RCC 7860 (cell line): ENCODE data around the gene LSS.
"Not testable (repeated sequence)": the region's sequence is repeated elsewhere in the genome, so short reads cannot be mapped to it uniquely, and the experiment has no call there.

Experiments
- DNase-seq: peaks from one replicate; pipeline ENCODE4 v3.0.0-alpha.2; 2015; ENCODE audit warnings: low spot score
- FAIRE-seq: peaks from 2 replicates; lab custom pipeline; 2012; peaks lifted over from hg19 to GRCh38; lab: Jason Lieb, UNC

LSS gene

DNA sequence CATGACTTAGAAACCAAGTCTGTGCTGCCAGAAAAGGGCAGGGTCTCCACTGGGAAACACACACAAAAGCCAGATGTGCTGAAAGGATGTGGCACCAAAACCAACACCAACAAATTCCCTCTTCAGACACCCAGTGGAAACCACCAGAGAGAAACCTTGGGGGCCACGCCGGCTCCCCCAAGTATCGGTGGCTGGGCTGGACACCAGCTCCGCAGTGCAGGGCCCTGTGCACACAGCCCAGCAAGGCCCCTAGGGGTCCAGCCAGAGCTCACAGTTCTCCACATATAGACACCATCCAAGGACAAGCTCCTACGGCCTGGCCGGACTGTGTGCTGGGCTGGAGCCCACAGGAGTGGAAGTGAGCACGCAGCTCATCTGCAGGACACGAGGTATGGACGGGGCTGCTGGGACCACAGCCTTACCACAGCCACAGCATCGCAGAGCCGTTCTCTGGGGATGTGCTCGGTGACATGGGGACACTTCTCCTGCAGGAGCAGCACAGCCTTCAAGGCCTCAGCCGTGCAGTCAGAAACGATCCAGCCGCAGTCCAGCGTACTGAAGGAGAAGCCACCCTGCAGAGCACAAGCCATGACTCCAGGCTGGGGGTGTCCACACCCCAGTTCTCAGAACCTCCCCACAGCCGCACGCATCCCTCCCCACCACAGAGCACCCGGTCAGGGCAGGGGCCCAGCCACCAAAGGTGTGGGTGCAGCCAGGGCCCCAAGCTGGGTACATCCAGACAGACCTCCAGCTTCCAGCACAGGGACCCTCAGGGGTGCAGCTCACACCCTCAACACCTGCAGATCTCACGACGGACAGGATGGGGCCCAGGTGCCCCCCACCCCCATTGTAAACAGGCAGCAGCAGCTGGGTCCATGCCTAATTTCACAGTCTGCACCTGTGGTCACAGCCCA is 21.3 kb downstream of the LSS start:
- no peak for FAIRE-seq

DNA sequence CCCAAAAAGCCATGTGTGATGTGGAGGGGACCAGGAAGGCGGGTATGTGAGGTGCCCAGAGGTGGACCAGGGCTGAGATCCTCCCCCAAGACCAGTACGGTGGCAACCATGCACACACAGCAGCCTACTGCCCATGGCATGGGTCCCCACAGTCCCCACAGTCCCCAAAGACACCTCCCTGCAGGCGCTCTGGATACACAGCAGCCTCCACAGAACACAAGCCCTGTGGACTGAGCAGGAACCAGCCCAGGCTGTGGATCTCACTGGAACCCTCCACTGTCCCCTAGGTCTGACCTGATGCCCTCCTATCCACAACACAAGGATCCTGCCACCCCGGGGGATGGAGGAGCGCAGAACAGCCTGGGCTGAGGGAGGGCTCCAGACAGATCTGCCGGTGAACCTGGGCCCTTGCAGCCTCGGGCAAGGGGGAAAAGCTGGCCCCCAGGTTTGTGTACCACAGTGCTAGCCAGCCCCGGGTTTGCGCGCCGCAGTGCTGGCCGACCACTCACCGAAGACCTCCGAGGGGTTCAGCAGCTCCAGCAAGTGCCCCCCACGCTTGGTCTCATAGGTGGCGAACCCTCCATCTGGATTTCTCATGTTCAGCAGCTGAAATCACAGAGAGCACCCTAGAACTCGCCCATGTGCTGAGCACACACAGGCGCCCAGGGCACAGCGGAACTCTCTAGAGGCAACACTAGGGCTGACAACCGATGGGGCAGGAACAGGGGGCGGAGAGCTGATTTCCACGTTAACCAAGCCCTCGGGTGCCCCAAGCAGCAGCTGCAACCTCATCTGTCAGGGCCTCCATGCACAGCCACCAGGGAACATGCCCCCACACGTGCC is 22.2 kb downstream of the LSS start:
- no peak for FAIRE-seq
- DNase-seq: no peak

More for the DNA sequence above, 21.3 kb downstream of the LSS start:
- DNase-seq: no peak

DNA sequence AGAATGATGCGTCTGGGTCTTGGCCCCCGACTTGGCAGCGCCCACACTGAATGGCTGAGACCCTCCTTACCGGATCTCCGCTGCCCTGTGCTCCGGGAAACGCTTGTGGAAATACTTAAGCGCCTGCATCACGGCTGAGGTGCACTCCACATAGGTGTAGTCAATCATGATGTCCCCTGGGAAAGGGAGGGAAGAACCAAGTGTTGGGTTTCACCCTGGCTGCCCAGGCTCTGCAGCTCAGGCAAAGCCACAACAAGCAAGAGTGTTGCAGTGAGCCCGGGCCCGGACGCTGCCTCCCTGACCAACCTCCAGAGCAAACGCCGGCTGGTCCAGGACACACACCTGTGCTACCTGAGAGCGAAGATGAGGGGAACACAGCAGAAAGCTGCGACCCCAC is 22.8 kb downstream of the LSS start:
- no peak for DNase-seq
- no peak for FAIRE-seq

DNA sequence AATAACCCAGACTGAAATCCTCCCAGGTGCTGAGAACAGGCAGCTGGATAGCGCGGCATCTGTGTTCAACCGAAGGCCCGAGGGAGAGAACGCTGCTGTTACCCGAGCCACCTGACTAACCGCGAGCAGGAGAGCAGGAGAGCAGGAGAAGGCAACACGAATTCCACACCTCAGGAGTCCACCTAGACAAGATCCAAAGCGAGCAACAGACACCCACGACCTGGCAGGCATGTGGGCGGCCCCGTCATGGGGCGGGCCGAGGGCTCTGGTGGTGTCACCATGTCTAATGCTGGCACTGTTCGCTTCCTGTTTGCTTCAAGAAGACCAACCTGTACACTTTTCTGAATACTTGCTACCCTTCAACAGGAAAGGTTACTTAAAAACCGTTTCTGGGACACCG is 23.4 kb downstream of the LSS start:
- no peak for FAIRE-seq
- DNase-seq: no peak

DNA sequence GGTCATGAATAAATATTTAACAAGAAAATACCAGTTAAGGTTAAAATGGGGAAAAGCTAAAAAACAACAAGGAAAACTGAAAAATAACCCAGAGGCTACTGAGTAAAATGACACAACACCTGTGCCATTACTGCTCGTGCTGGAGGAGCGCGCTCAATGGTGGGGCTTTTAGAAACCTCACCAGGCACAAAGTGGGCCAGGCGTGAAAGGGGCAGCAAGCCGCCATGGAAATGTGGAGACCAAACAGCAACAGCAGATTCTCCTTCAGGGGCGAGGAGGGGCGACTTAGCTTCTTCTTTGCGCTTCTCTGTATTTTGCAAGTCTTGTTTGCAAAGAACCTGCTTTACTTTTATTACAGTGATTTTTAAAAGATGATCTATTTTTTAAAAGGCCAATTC is 25.4 kb downstream of the LSS start:
- FAIRE-seq (no peak), DNase-seq (no peak)

DNA sequence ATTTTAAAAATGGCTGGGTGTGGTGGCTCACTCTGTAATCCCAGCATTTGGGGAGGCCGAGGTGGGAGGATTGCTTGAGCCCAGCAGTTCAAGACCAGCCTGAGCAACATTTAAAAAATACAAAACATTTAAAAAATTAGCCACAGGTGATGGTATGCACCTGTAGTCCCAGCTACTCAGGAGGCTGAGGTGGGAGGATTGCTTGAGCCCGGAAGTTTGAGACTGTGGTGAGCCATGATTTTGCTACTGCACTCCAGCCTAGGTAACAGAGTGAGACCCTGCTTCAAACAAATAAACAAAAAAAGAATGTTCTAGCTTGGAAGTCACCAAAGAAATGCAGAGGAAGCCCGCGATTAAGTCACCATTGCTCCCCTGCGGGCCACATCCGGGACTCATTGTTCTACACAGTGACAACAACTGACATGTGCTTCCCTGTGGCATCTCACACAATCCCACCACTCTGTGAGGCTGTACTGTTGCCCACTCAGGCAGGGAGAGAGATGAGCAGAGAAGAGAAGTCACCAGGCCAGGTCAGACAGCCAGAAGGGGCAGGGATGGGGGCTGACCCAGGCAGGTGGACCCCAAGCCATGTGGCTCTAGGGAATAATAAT is 25.9 kb downstream of the LSS start:
- DNase-seq (no peak), FAIRE-seq (no peak)

DNA sequence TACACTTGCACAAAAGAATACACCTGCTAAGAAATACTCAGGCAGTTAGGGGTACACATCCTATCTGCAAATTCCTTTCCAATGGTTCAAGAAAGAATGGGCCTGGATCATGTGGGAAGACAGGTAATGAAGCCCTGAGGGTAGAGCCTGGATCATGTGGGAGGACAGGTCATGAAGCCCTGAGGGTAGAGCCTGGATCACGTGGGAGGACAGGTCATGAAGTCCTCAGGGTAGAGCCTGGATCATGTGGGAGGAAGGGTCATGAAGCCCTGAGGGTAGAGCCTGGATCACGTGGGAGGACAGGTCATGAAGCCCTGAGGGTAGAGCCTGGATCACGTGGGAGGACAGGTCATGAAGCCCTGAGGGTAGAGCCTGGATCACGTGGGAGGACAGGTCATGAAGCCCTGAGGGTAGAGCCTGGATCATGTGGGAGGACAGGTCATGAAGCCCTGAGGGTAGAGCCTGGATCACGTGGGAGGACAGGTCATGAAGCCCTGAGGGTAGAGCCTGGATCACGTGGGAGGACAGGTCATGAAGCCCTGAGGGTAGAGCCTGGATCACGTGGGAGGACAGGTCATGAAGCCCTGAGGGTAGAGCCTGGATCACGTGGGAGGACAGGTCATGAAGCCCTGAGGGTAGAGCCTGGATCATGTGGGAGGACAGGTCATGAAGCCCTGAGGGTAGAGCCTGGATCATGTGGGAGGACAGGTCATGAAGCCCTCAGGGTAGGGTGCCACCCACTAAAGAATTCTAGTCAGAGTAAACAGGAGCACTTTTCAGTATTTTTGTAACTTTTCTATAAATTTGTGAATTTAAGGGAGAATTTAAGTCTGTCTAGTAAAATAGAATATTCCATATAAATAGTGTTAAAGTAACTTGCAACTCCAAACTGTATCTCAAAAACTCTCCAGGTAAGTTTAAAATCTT is 27.4 kb downstream of the LSS start:
- not testable (repeated sequence) for FAIRE-seq

DNA sequence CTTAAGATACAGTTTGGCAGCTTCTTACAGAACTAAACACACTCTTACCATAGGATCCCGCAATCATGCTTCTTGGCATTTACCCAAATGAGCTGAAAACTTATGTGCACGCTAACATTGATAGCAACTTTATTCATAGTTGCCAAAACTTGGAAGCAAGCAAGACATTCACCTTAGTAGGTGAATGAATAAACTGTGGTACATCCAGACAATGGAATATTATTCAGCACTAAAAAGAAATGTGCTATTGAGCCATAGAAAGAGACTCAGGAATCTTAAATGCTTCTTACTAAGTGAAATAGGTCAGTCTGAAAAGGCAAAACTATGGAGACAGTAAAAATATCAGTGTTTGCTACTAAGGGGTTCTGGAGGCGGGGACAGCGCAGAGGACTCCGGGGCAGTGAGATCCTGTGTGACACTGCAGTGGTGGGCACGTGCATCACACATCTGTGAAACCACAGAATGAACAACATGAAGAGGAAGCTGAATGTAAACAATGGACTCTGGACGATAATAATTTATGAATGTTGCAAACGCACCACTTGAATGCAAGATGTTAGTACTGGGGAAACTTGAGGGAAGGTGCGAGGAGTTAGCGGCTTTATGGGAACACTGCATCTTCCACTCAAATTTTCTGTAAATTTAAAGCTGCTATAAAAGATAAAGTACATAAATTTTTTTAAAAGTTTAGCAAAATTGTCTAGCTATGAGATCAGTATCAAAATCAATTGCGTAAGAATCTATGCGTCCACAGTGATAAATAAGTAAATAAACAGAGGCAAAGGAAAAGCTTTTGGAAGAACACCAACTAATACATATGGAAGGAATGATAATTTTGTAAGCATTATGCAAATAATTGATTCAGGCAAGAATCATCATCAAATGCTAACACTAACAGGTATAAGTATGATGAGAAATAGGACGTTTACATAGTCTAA is 28.9 kb downstream of the LSS start:
- DNase-seq (no peak), FAIRE-seq (no peak)

More for the DNA sequence above, 27.4 kb downstream of the LSS start:
- DNase-seq: not testable (repeated sequence)

DNA sequence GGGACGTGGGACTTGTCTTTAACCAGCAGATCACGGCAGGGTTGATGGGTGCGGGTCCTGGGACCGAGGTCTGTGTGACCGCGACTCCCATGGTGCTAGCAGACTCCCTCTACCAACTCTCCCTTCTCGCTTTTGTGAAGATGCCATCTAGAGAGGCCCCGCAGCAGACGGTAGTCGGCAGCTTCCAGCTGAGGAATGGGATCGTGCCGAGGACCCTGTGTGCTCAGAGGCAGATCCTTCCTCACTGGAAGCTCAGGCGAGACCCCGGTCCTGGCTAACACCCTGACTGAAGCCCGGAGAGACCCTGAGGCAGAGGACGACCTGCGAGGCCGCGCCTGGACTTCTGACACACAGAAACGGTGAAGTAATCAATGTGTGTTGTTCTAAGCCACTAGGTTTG is 31.8 kb downstream of the LSS start:
- DNase-seq: no peak
- FAIRE-seq: no peak

DNA sequence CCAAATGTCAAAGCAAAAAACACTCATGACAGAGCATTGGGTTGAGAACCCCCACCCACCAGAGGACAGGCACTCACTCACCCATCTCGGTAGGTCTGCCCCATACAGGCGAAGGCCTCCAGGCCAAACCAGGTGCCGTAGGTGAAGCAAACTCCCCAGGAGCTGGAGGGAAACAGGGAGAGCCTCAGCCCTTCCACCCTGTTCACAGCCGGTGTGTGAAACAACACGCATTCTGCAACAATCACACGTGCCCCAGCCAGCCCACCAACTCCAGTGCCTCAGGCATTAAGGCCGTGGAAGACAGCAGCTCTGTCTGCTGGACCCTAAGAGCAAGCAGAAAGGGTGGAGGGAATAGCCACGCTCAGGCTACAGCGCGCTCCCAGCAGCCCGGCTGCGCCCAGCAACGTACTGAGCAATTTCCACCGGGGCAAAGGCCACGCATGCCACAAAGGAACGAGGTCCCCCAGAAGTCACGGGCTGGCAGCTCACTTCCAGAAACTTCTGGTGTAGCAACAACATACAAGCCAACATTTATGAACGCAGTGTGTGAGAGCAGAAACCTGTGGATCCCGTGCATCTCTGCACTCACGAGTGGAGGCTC is 32.9 kb downstream of the LSS start:
- FAIRE-seq (no peak), DNase-seq (no peak)

DNA sequence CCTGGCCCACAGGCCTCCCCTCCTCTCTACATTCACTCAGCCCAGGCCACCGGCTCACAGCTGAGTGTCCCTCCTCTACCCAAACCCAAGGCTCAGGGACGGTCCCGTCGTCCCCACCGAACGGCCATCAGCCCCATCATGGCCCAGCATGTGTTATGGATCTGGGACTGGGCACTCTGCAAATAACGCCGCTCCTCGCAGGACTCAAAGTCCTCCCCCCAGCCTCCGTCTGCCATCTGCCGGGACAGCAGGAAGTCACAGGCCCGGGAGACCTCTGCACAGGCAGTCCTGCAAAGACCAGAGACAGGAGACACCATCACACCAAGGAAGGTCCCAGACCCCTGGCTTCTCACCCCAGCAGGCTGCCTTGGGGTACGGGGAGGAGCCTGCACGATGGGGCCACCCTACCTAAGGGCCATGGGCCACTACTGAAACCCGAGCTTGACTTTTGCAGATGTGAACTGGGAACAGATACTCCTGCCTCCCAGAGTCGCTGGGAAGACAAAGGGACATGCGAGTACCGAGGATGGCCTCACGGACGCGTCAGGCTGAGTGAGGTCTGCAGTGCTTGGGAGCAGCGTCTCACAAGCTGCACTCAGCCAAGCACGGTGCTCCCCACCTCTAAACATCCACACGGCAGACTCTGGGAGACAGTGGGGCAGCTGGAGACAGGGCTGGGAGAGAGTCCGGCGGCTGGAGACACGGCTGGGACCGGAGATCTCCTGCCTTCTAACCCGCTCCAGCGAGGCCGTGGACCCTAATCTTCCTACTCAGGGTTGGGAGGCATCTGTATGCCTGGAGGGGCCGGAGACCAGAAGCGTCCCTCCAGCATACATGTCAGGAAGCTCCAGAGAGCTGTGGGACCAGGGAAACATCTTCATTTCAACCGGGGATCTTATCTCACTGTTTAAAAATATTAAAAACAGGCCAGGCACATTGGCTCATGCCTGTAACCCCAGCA is 33.9 kb downstream of the LSS start:
- FAIRE-seq: no peak
- no peak for DNase-seq

DNA sequence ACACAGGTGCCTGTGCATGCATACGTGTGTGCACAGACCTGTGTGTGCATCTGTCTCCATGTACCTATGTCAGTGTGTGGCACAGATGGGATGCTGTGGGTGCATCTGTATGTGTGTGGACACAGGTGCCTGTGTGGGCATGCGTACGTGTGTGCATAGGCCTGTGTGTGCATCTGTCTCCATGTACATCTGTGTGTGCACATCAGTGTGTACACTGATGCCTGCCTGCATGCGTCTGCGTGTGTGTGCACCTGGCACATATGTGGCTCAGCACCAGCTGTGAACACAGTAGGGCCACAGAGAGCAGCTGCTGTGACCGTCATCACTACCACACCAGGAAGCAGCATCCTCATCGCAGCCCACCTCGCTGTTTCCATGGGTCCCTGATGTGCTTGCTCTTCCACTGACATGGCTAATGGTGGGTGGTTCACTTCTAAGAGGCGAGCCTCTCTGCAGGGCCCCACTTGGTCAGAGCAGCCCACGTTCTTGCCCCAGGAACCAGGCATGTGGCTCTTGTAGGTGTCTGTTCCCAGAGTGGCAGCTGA is 34.7 kb downstream of the LSS start:
- DNase-seq (no peak), FAIRE-seq (no peak)

DNA sequence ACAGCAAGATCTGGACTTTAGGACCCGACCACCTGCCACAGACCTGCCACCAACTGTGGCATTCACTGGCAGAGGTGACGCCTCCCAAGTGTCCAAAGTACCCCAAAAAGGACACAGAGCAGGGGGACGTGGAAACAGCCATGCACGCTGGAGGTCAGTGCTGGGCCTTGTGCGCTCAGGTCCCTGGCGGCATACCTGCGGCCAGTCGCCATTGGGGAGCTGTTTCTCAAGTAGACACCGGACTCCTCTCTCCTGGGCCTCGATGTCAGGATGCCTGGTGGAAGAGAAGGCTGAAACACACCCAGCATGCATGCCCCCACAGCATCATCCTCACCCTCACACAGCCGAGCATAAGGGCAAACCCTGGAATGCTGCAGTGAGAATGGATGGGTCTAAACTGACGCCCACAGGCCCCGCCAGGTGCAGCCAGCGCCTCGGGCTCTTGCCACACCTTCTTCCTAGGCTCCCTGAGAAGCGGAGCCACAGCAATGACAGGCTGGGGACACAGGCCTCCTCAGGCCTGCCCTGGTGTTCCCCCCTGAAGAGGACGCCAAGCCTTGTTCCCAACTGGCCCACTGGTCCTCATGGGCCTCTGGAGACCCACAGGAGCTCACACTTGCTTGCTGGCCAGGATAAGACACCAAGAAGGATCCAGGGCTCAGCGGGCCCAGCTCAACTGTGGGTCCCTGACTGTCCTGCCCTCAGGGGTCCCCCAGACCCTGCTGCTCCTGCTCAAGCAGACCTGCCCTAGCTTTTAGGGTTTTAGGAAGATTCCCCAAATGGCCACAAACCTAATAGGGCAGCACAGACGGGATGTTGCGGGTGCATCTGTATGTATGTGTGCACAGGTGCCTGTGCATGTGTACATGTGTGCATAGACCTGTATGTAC is 36.6 kb downstream of the LSS start:
- DNase-seq (no peak), FAIRE-seq (no peak)

DNA sequence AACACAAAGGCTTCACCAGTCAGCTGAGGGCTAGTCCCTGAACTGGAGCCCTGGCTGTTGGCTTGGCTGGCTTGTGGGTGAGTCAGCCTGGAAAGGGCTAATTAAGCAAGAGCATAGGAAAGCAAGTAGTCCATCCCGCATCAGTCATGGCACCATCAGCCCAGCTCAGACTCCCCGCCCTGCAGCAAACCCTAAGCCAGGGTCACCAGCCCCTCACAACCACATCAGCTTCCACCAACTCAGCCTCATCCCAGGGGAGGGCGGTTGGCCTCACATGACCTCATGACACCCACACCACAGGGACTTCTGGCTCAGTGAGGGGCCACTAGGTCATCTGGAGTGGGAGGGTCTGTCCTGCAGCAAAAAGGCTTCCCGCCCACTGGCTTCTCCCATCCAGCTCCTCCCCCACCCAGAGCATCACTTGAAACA is 37.3 kb downstream of the LSS start:
- FAIRE-seq: no peak
- DNase-seq: peak; percentile 39

DNA sequence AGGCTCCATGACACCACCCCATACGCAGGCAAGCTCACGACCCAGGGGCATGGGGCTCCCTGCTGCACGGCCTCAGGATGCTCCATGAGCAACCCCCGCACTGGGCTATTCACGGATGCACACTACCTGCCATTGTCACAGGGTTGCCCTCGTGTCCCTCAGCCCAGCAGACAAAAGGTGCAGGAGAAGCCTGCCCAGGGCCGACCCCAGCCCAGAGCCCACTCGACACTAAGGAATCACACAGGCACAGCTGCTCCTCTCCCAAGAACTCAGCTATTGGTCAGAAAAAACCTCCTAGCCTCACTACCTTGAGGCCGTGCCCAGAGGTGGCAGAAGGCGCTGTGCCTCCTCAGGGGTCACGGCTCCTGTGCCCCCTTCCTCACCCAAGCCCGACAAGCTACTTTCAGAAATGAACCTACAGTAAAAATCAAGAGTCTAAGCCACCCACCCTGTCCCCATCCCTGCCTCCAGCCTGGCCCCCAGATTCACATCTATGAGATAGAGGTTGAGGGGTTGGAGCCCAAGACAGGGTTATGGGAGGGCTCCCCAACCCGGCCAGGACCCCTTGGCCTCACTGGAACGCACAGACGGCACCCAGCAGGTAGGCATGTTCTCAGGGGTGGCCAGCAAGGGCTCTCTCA is 38.0 kb downstream of the LSS start:
- FAIRE-seq (no peak), DNase-seq (no peak)

DNA sequence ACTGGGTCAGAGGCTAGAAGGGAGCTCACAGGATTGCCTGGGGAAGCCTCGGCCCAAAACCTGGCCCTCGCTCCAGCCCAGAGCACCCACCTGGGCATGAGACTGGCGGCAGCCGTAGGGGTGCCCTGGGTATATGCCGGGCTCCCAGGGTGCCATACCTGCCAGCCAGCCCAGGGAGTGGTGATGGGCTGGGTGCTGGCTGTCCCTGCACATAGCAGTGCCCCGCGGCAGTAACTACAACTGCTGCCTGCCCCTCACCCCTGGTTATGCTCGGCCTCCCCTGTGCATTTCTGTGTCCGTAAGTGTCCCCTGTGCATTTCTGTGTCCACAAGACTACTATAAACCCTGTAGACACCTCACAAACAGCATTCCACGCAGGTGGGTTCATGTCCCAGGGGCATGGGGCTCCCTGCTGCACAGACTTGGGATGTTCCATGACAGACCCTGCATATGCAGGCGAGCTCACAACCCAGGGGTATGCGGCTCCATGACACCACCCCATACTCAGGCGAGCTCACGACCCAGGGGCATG is 38.5 kb downstream of the LSS start:
- no peak for DNase-seq
- no peak for FAIRE-seq
